Measurements from ENCODE around the gene DDAH1.

DDAH1 gene

GRCh38 chr1:85290826-85291225, 174.1 kb downstream of the DDAH1 start:
- TF ChIP-seq CTCF (IDR thresholded peaks at IDR 0.05; ENCODE audit: extremely low read depth, missing control alignments) = no peak
- DNase-seq (ENCODE audit: low spot score) = no peak

- no peak for TF ChIP-seq CTCF (IDR thresholded peaks at IDR 0.05; ENCODE audit: extremely low read depth, missing control alignments)
- no peak for DNase-seq (ENCODE audit: low spot score)
Measured at GRCh38 chr1:85289848-85290335, 175.1 kb downstream of the DDAH1 start.

GRCh38 chr1:85289207-85289847, 175.6 kb downstream of the DDAH1 start:
- TF ChIP-seq CTCF (IDR thresholded peaks at IDR 0.05; ENCODE audit: extremely low read depth, missing control alignments) = no peak
- DNase-seq (ENCODE audit: low spot score) = no peak

- no peak for TF ChIP-seq CTCF (IDR thresholded peaks at IDR 0.05; ENCODE audit: extremely low read depth, missing control alignments)
- no peak for DNase-seq (ENCODE audit: low spot score)
Measured at GRCh38 chr1:85284202-85284601, 180.8 kb downstream of the DDAH1 start.

- no peak for TF ChIP-seq CTCF (IDR thresholded peaks at IDR 0.05; ENCODE audit: extremely low read depth, missing control alignments)
Measured at GRCh38 chr1:85283475-85284199, 181.3 kb downstream of the DDAH1 start.

GRCh38 chr1:85282424-85282823, 182.5 kb downstream of the DDAH1 start:
- DNase-seq (ENCODE audit: low spot score) = no peak
- no peak for TF ChIP-seq CTCF (IDR thresholded peaks at IDR 0.05; ENCODE audit: extremely low read depth, missing control alignments)

More at GRCh38 chr1:85283475-85284199, 181.3 kb downstream of the DDAH1 start:
- DNase-seq (ENCODE audit: low spot score) = no peak

- DNase-seq (ENCODE audit: low spot score) = no peak
- TF ChIP-seq CTCF (IDR thresholded peaks at IDR 0.05; ENCODE audit: extremely low read depth, missing control alignments) = no peak
Measured at GRCh38 chr1:85280636-85281035, 184.3 kb downstream of the DDAH1 start.

Data from GM20000 (cell line).